Stimulated activated CD4-positive, alpha-beta T cell treated with anti-CD3 and anti-CD28 coated beads, TNF-alpha, amount 100 ng/mL, for 1 hour (primary cell): ENCODE measurements around the gene SPOCK1.

ENCODE experiments used
- DNase-seq, 3 donors: peaks; one replicate each; pipeline ENCODE4 v3.0.0-alpha.2; 2020; ENCODE audit warnings: low read depth in 3 of 3, low spot score in 1 of 3

Gene SPOCK1

GRCh38 chr5:137332296-137332695, 166.8 kb downstream of the SPOCK1 start:
- no peak for DNase-seq

- DNase-seq: no peak
Measured at GRCh38 chr5:137329586-137330296, 169.4 kb downstream of the SPOCK1 start.

GRCh38 chr5:137328991-137329390, 170.1 kb downstream of the SPOCK1 start:
- DNase-seq: no peak

GRCh38 chr5:137328463-137328862, 170.7 kb downstream of the SPOCK1 start:
- DNase-seq: no peak

GRCh38 chr5:137325721-137326120, 173.4 kb downstream of the SPOCK1 start:
- no peak for DNase-seq

- DNase-seq: no peak
Measured at GRCh38 chr5:137320056-137321045, 178.8 kb downstream of the SPOCK1 start.

GRCh38 chr5:137318027-137318426, 181.1 kb downstream of the SPOCK1 start:
- no peak for DNase-seq

GRCh38 chr5:137316346-137316736, 182.8 kb downstream of the SPOCK1 start:
- no peak for DNase-seq

- DNase-seq: no peak
Measured at GRCh38 chr5:137315534-137316345, 183.4 kb downstream of the SPOCK1 start.

- DNase-seq: no peak
Measured at GRCh38 chr5:137315109-137315508, 184.0 kb downstream of the SPOCK1 start.

GRCh38 chr5:137313526-137314175, 185.5 kb downstream of the SPOCK1 start:
- no peak for DNase-seq

GRCh38 chr5:137312011-137312410, 187.1 kb downstream of the SPOCK1 start:
- DNase-seq: no peak

- DNase-seq: no peak
Measured at GRCh38 chr5:137310051-137310730, 188.9 kb downstream of the SPOCK1 start.

- DNase-seq: no peak
Measured at GRCh38 chr5:137309290-137309689, 189.8 kb downstream of the SPOCK1 start.

- no peak for DNase-seq
Measured at GRCh38 chr5:137308311-137308710, 190.8 kb downstream of the SPOCK1 start.

- no peak for DNase-seq
Measured at GRCh38 chr5:137306903-137307302, 192.2 kb downstream of the SPOCK1 start.

- DNase-seq: no peak
Measured at GRCh38 chr5:137305971-137306602, 193.0 kb downstream of the SPOCK1 start.

- no peak for DNase-seq
Measured at GRCh38 chr5:137304226-137304874, 194.8 kb downstream of the SPOCK1 start.

- no peak for DNase-seq
Measured at GRCh38 chr5:137303509-137303908, 195.6 kb downstream of the SPOCK1 start.
